Neural crest cell (in vitro differentiated cells): ENCODE measurements around the gene ZNF598. TPM values are rescaled to one million over a fixed set of nuclear protein-coding genes. Genes with fewer than 3 reads are reported as not detected.

Experiments used
- DNase-seq: peaks from one replicate; pipeline ENCODE4 v3.0.0; 2021; ENCODE audit warnings: low read depth, mixed read lengths, low spot score
- H3K27ac Mint-ChIP-seq: one replicate; pipeline ENCODE4 v1.8.0; 2021; ENCODE audit warnings: mild to moderate bottlenecking, mixed read lengths; ENCODE audit not compliant: unreplicated experiment
- H3K27me3 Mint-ChIP-seq: 2 replicates; pipeline ENCODE4 v1.8.0; 2021; ENCODE audit warnings: low read depth, mild to moderate bottlenecking, mixed read lengths
- H3K36me3 Mint-ChIP-seq: 2 replicates; pipeline ENCODE4 v1.8.0; 2021; ENCODE audit warnings: low read depth, mild to moderate bottlenecking, mixed read lengths
- H3K4me1 Mint-ChIP-seq: 2 replicates; pipeline ENCODE4 v1.8.0; 2021; ENCODE audit warnings: mixed read lengths
- H3K4me3 Mint-ChIP-seq: one replicate; pipeline ENCODE4 v1.8.0; 2021; ENCODE audit warnings: mild to moderate bottlenecking, mixed read lengths
- H3K9me3 Mint-ChIP-seq: 2 replicates; pipeline ENCODE4 v1.8.0; 2021; ENCODE audit warnings: mixed read lengths
- total RNA-seq: library from RNA; stranded (reverse); gene quantifications from 2 replicates; pipeline ENCODE4 v1.2.1, GENCODE V29; 2021
- TF ChIP-seq, protein P1 (sequence below): fragments of 200-600 bp; sonication (generic); conservative IDR thresholded peaks from 2 replicates; pipeline ENCODE4 v1.5.0; 2021; ENCODE audit warnings: antibody characterized with exemption, mild to moderate bottlenecking

ZNF598 gene
- total RNA-seq, 1 donor from 2014 or later: 55.7 TPM

DNA sequence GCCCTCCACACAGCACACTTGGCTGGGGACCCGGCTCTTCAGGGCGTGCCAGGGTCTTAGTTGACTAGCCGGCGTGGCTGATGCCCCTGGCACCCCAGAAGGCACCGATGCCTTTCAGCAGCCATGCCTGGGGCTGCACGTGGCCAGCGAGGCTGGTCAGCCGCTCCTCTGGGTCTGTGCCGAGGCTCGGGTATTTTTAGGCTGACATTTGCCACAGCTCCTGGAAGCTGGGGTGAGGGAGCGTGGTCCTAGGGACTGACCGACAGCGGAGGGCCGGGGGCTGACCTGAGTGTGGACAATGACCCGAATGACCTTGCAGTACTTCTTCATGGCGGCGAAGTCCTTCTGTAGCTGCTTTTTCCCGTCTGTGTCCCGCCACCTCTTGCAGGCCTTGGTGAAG is 59.1 kb downstream of the ZNF598 start:
- H3K27ac Mint-ChIP-seq: no peak overlapping the region
- TF ChIP-seq, protein P1, sequence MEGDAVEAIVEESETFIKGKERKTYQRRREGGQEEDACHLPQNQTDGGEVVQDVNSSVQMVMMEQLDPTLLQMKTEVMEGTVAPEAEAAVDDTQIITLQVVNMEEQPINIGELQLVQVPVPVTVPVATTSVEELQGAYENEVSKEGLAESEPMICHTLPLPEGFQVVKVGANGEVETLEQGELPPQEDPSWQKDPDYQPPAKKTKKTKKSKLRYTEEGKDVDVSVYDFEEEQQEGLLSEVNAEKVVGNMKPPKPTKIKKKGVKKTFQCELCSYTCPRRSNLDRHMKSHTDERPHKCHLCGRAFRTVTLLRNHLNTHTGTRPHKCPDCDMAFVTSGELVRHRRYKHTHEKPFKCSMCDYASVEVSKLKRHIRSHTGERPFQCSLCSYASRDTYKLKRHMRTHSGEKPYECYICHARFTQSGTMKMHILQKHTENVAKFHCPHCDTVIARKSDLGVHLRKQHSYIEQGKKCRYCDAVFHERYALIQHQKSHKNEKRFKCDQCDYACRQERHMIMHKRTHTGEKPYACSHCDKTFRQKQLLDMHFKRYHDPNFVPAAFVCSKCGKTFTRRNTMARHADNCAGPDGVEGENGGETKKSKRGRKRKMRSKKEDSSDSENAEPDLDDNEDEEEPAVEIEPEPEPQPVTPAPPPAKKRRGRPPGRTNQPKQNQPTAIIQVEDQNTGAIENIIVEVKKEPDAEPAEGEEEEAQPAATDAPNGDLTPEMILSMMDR: no peak

DNA sequence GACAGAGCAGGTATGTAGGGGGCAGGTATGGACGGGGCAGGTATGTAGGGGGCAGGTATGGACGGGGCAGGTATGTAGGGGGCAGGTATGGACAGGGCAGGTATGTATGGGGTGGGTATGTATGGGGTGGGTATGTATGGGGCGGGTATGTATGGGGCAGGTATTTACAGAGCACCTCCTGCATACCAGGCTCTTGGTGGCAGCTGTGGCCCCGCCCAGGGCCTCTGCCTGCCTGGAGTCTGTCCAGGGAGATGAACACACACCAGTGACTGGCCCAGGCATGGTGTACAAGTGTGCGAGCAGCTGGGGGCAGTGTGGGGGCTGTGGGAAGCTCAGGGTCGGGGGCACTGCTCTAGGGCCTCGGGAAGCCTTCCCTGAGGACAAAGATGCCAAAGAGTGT is 59.6 kb downstream of the ZNF598 start:
- no peak overlapping the region for H3K27ac Mint-ChIP-seq
- no peaks in the 10 kb centered on the region for H3K27me3 Mint-ChIP-seq
- no peak for DNase-seq
- peaks cover 2% of the 10 kb centered on the region for H3K9me3 Mint-ChIP-seq
- peaks cover 5% of the 10 kb centered on the region for H3K4me1 Mint-ChIP-seq
- TF ChIP-seq, protein P1: no peak
- H3K36me3 Mint-ChIP-seq: no peaks in the 10 kb centered on the region
- H3K4me3 Mint-ChIP-seq: no peak overlapping the region

More for the DNA sequence above, 59.1 kb downstream of the ZNF598 start:
- H3K4me3 Mint-ChIP-seq: no peak overlapping the region
- no peak for DNase-seq
- H3K9me3 Mint-ChIP-seq: peaks cover 2% of the 10 kb centered on the region
- no peaks in the 10 kb centered on the region for H3K27me3 Mint-ChIP-seq
- H3K36me3 Mint-ChIP-seq: no peaks in the 10 kb centered on the region
- peaks cover 5% of the 10 kb centered on the region for H3K4me1 Mint-ChIP-seq

DNA sequence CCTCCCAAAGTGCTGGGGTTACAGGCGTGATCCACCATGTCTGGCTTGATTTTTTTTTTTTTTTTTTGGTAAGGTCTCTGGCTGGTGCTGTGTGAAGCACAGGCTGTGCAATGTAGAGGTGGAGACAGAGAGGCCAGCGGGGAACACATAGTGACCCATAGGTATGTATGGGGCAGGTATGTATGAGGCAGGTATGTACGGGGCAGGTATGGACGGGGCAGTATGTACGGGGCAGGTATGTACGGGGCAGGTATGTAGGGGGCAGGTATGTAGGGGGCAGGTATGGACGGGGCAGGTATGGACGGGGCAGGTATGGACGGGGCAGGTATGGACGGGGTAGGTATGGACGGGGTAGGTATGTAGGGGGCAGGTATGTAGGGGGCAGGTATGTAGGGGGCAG is 60.1 kb downstream of the ZNF598 start:
- no peak for DNase-seq
- Mint-ChIP-seq H3K27me3 (no peaks in the 10 kb centered on the region), H3K36me3 (no peaks in the 10 kb centered on the region), H3K4me1 (peaks cover 6% of the 10 kb centered on the region), H3K27ac (no peak overlapping the region), H3K9me3 (peaks cover 2% of the 10 kb centered on the region), H3K4me3 (no peak overlapping the region)
- TF ChIP-seq, protein P1: no peak

Other genes with a start within 250 kb of the ZNF598 start
- gene NME3, start 238.3 kb downstream of the ZNF598 start, total RNA-seq: 35.0 and 38.0 TPM in 2 replicates
- gene EME2, start 237.0 kb downstream of the ZNF598 start, total RNA-seq: 36.5 and 37.0 TPM in 2 replicates
- gene MRPS34, start 236.7 kb downstream of the ZNF598 start, total RNA-seq: 135 and 141 TPM in 2 replicates
- gene SPSB3, start 227.2 kb downstream of the ZNF598 start, total RNA-seq: 23.1 and 23.8 TPM in 2 replicates
- gene NUBP2, start 226.9 kb downstream of the ZNF598 start, total RNA-seq: 71.0 and 73.8 TPM in 2 replicates
- 0.14 TPM in 1 of 2 replicates, not detected in the other for gene IGFALS, start 216.1 kb downstream of the ZNF598 start, total RNA-seq
- 31.1 TPM in 2 replicates for gene HAGH, start 183.0 kb downstream of the ZNF598 start, total RNA-seq
- gene FAHD1, start 182.6 kb downstream of the ZNF598 start, total RNA-seq: 27.2 and 28.0 TPM in 2 replicates
- not detected in 2 replicates for gene MEIOB, start 137.7 kb downstream of the ZNF598 start, total RNA-seq
- gene HS3ST6, start 91.4 kb downstream of the ZNF598 start, total RNA-seq: not detected in 2 replicates
- 29.8 and 30.5 TPM in 2 replicates for gene MSRB1, start 66.6 kb downstream of the ZNF598 start, total RNA-seq
- not detected in 2 replicates for gene RPL3L, start 55.1 kb downstream of the ZNF598 start, total RNA-seq
- gene NDUFB10, start 50.3 kb downstream of the ZNF598 start, total RNA-seq: 128 TPM in 2 replicates
- 3,479 and 3,508 TPM in 2 replicates for gene RPS2, start 45.0 kb downstream of the ZNF598 start, total RNA-seq
- gene RNF151, start 43.0 kb downstream of the ZNF598 start, total RNA-seq: not detected in 2 replicates
- 39.5 and 39.6 TPM in 2 replicates for gene TBL3, start 37.8 kb downstream of the ZNF598 start, total RNA-seq
- gene NOXO1, start 28.4 kb downstream of the ZNF598 start, total RNA-seq: 0.63 and 0.75 TPM in 2 replicates
- gene GFER, start 25.6 kb downstream of the ZNF598 start, total RNA-seq: 42.5 and 43.3 TPM in 2 replicates
- gene SYNGR3, start 19.9 kb downstream of the ZNF598 start, total RNA-seq: 2.1 and 2.2 TPM in 2 replicates
- 0.82 and 1.3 TPM in 2 replicates for gene NPW, start 10.0 kb upstream of the ZNF598 start, total RNA-seq
- gene NHERF2, start 17.1 kb upstream of the ZNF598 start, total RNA-seq: 7.6 and 8.1 TPM in 2 replicates
- gene NTHL1, start 38.0 kb upstream of the ZNF598 start, total RNA-seq: 50.7 and 51.9 TPM in 2 replicates
- 175 and 180 TPM in 2 replicates for gene TSC2, start 38.2 kb upstream of the ZNF598 start, total RNA-seq
- 108 and 115 TPM in 2 replicates for gene PKD1, start 126.1 kb upstream of the ZNF598 start, total RNA-seq
- 0.64 and 0.98 TPM in 2 replicates for gene RAB26, start 138.8 kb upstream of the ZNF598 start, total RNA-seq
- 82.2 and 85.5 TPM in 2 replicates for gene TRAF7, start 146.0 kb upstream of the ZNF598 start, total RNA-seq
- gene CASKIN1, start 186.8 kb upstream of the ZNF598 start, total RNA-seq: 18.9 and 20.2 TPM in 2 replicates
- gene MLST8, start 195.6 kb upstream of the ZNF598 start, total RNA-seq: 68.1 and 69.2 TPM in 2 replicates
- gene BRICD5, start 201.0 kb upstream of the ZNF598 start, total RNA-seq: 31.2 and 32.0 TPM in 2 replicates
- 47.3 and 50.2 TPM in 2 replicates for gene PGP, start 205.0 kb upstream of the ZNF598 start, total RNA-seq
- gene E4F1, start 213.8 kb upstream of the ZNF598 start, total RNA-seq: 37.5 and 38.9 TPM in 2 replicates
- gene DNASE1L2, start 226.6 kb upstream of the ZNF598 start, total RNA-seq: 1.6 and 2.6 TPM in 2 replicates
- 71.9 and 79.2 TPM in 2 replicates for gene ECI1, start 241.8 kb upstream of the ZNF598 start, total RNA-seq